Measurements from ENCODE around the gene BCAR3. TPM values are rescaled to one million over a fixed set of nuclear protein-coding genes. Genes with fewer than 3 reads are reported as not detected.

BCAR3 gene
- total RNA-seq (2014; rRNA removed; shearing (Covaris generic)), result 110 and 117 TPM in 2 replicates

GRCh38 chr1:93681101-93681988 lies at the start of gene BCAR3:
BCAR3 (minus strand) TSS chr1:93681837; CDS start chr1:93674930, 6,907 bp downstream.

Other genes starting within 250 kb of the BCAR3 start
- gene FNBP1L, start 233.7 kb downstream of the BCAR3 start, total RNA-seq (2014; rRNA removed; shearing (Covaris generic)), result 11.2 and 12.9 TPM in 2 replicates
- 35.4 and 42.7 TPM in 2 replicates for gene DNTTIP2, start 197.4 kb upstream of the BCAR3 start, total RNA-seq (2014; rRNA removed; shearing (Covaris generic))
- 4.8 and 5.3 TPM in 2 replicates for gene GCLM, start 227.6 kb upstream of the BCAR3 start, total RNA-seq (2014; rRNA removed; shearing (Covaris generic))

Data from A375 (cell line).